Smooth muscle cell of the coronary artery (primary cell): Measurements from ENCODE around the gene MAMDC2. TPM values are rescaled to one million over a fixed set of nuclear protein-coding genes. Genes with fewer than 3 reads are reported as not detected.

ENCODE experiments used
- total RNA-seq: library from RNA; depleted of rRNA; stranded (reverse); fragments of >200 nt; gene quantifications from 2 replicates; pipeline ENCODE4 v1.2.3, GENCODE V29; 2014; ENCODE audit warnings: low replicate concordance

Gene MAMDC2
- total RNA-seq: 2.7 and 3.5 TPM in 2 replicates

GRCh38 chr9:70043689-70044489, at the start of gene MAMDC2:
TSS of gene MAMDC2 (plus strand) at chr9:70043848. CDS start at chr9:70044198, 350 bp downstream.

GRCh38 chr9:70258692-70259511, 215.3 kb downstream of the MAMDC2 start, which contains the start of gene SMC5:
TSS of gene SMC5 (plus strand) at chr9:70258978. CDS start at chr9:70259079, 101 bp downstream.

Other genes with a start within 250 kb of the MAMDC2 start
- gene CFAP95, start 223.0 kb upstream of the MAMDC2 start, total RNA-seq: not detected in 2 replicates
- 5.9 and 20.8 TPM in 2 replicates for gene SMC5, start 215.1 kb downstream of the MAMDC2 start, total RNA-seq